SK-N-MC (cell line): Measurements from ENCODE around the gene CBX6.

Experiments used
- DNase-seq: peaks from one replicate; pipeline ENCODE4 v3.0.0-alpha.2; 2011; ENCODE audit warnings: low read depth, low spot score
- H3K27ac ChIP-seq: fragments of 200-600 bp; sonication (generic); 2 replicates; pipeline ENCODE4 v1.5.1; 2016; ENCODE audit warnings: mixed run types
- H3K36me3 ChIP-seq: fragments of 200-600 bp; sonication (generic); 2 replicates; pipeline ENCODE4 v1.6.1; 2017; ENCODE audit warnings: antibody characterized with exemption, low read length, mixed read lengths; ENCODE audit not compliant: insufficient read depth
- H3K4me3 ChIP-seq: fragments of 200-600 bp; sonication (generic); 2 replicates; pipeline ENCODE4 v1.5.1; 2016
- H3K9ac ChIP-seq: fragments of 200-600 bp; sonication (generic); 2 replicates; pipeline ENCODE4 v1.8.0; 2017; ENCODE audit warnings: mixed run types, mixed read lengths; ENCODE audit not compliant: insufficient read length
- H3K9me3 ChIP-seq: fragments of 200-600 bp; sonication (generic); 2 replicates; pipeline ENCODE4 v1.6.1; 2017; ENCODE audit warnings: low read depth, mild to moderate bottlenecking, antibody characterized with exemption, low read length, moderate library complexity, mixed read lengths
- EZH2 ChIP-seq: fragments of 200-600 bp; sonication (generic); IDR thresholded peaks from one replicate; pipeline ENCODE4 v1.6.1; 2017; ENCODE audit warnings: antibody characterized with exemption
- FOXP2 ChIP-seq: optimal IDR thresholded peaks from 2 replicates; pipeline ENCODE3; 2011; ENCODE audit warnings: mild to moderate bottlenecking, moderate library complexity; ENCODE audit not compliant: insufficient read depth; ENCODE audit errors: extremely low read length, control extremely low read depth
- POLR2AphosphoS5 ChIP-seq: IDR thresholded peaks from 2 replicates; pipeline ENCODE4 v1.6.1; 2012; ENCODE audit warnings: mild to moderate bottlenecking, low read depth, low read length, borderline replicate concordance

CBX6 gene

GRCh38 chr22:38879961-38880360 is 7.9 kb upstream of the CBX6 start:
- TF ChIP-seq POLR2AphosphoS5 (no peak), FOXP2 (no peak), EZH2 (no peak)
- Histone ChIP-seq H3K4me3 (no peak overlapping the region), H3K27ac (no peak overlapping the region), H3K36me3 (no peaks in the 10 kb centered on the region), H3K9me3 (no peaks in the 10 kb centered on the region), H3K9ac (no peak overlapping the region)
- DNase-seq = no peak

GRCh38 chr22:38879108-38879729 is 7.2 kb upstream of the CBX6 start:
- H3K9me3 ChIP-seq = no peaks in the 10 kb centered on the region
- H3K27ac ChIP-seq = no peak overlapping the region
- DNase-seq = no peak
- H3K36me3 ChIP-seq = no peaks in the 10 kb centered on the region
- no peak overlapping the region for H3K4me3 ChIP-seq
- TF ChIP-seq EZH2 (no peak), FOXP2 (no peak), POLR2AphosphoS5 (no peak)
- H3K9ac ChIP-seq = no peak overlapping the region

GRCh38 chr22:38878001-38878400 is 6.0 kb upstream of the CBX6 start:
- TF ChIP-seq EZH2 (no peak), FOXP2 (no peak), POLR2AphosphoS5 (no peak)
- Histone ChIP-seq H3K4me3 (no peak overlapping the region), H3K9me3 (no peaks in the 10 kb centered on the region), H3K9ac (no peak overlapping the region), H3K36me3 (no peaks in the 10 kb centered on the region), H3K27ac (no peak overlapping the region)
- no peak for DNase-seq

GRCh38 chr22:38874529-38875222 is 2.7 kb upstream of the CBX6 start:
- no peak for DNase-seq
- H3K27ac ChIP-seq = no peak overlapping the region
- no peak overlapping the region for H3K9ac ChIP-seq
- peaks cover 11% of the 10 kb centered on the region for H3K36me3 ChIP-seq
- no peak overlapping the region for H3K4me3 ChIP-seq
- TF ChIP-seq EZH2 = no peak
- TF ChIP-seq FOXP2 = no peak
- no peak for TF ChIP-seq POLR2AphosphoS5
- H3K9me3 ChIP-seq = no peaks in the 10 kb centered on the region

- DNase-seq = no peak
- H3K4me3 ChIP-seq = peak overlapping the region; percentile 99; the same call in 1 of the 2 replicates
- H3K9ac ChIP-seq = peak overlapping the region; percentile 91
- H3K9me3 ChIP-seq = no peaks in the 10 kb centered on the region
- TF ChIP-seq FOXP2 (no peak), POLR2AphosphoS5 (no peak), EZH2 (no peak)
- H3K27ac ChIP-seq = peak overlapping the region; percentile 90; the same call in 1 of the 2 replicates
- H3K36me3 ChIP-seq = peaks cover 20% of the 10 kb centered on the region
Observed at GRCh38 chr22:38873469-38874411, 1.7 kb upstream of the CBX6 start.

GRCh38 chr22:38872831-38873248 is 824 bp upstream of the CBX6 start:
- TF ChIP-seq EZH2 (no peak), POLR2AphosphoS5 (no peak), FOXP2 (no peak)
- Histone ChIP-seq H3K36me3 (peaks cover 29% of the 10 kb centered on the region), H3K9ac (peak overlapping the region; percentile 91), H3K9me3 (no peaks in the 10 kb centered on the region), H3K4me3 (peak overlapping the region; percentile 99), H3K27ac (peak overlapping the region; percentile 90)
- DNase-seq = no peak

- H3K9me3 ChIP-seq = no peaks in the 10 kb centered on the region
- H3K36me3 ChIP-seq = peaks cover 41% of the 10 kb centered on the region
- no peak for DNase-seq
- H3K4me3 ChIP-seq = peak overlapping the region; percentile 87
- peak overlapping the region; percentile 92 for H3K9ac ChIP-seq
- peak overlapping the region; percentile 93 for H3K27ac ChIP-seq
- TF ChIP-seq EZH2 = no peak
- no peak for TF ChIP-seq FOXP2
- TF ChIP-seq POLR2AphosphoS5 = no peak; the same call in 1 of the 2 replicates
Observed at GRCh38 chr22:38871360-38872171, 450 bp downstream of the CBX6 start.

GRCh38 chr22:38870791-38871359 is 1.1 kb downstream of the CBX6 start:
- no peak for DNase-seq
- H3K9ac ChIP-seq = peak overlapping the region; percentile 92
- H3K9me3 ChIP-seq = no peaks in the 10 kb centered on the region
- TF ChIP-seq EZH2 = no peak
- TF ChIP-seq POLR2AphosphoS5 = no peak
- no peak for TF ChIP-seq FOXP2
- peak overlapping the region; percentile 87 for H3K4me3 ChIP-seq
- H3K36me3 ChIP-seq = peaks cover 48% of the 10 kb centered on the region
- peak overlapping the region; percentile 93 for H3K27ac ChIP-seq
